ENCODE results near the gene TMEM106B.
"Not testable (repeated sequence)": the region's sequence is repeated elsewhere in the genome, so short reads cannot be mapped to it uniquely, and the experiment has no call there.

TMEM106B gene

GRCh38 chr7:12211054-12211710, at the start of gene TMEM106B:
Gene TMEM106B, plus strand, starts transcription at chr7:12211294. Its CDS starts 3,517 bp downstream, at chr7:12214811.
- peak; percentile 90 for DNase-seq (ENCODE audit: low read depth, low spot score)

GRCh38 chr7:12162415-12163113, 48.5 kb upstream of the TMEM106B start:
- DNase-seq (ENCODE audit: low read depth, low spot score), result no peak

DNA sequence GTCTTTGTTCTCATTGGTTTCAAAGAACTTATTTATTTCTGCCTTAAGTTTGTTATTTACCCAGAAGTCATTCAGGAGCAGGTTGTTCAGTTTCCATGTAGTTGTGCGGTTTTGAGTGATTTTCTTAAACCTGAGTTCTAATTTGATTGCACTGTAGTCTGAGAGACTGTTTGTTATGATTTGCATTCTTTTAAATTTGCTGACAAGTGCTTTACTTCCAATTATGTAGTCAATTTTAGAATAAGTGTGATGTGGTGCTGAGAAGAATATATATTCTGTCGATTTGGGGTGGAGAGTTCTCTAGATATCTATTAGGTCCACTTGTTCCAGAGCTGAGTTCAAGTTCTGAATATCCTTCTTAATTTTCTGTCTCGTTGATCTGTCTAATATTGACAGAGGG, 43.0 kb upstream of the TMEM106B start:
- DNase-seq (ENCODE audit: low read depth, low spot score), result not testable (repeated sequence)

- not testable (repeated sequence) for DNase-seq (ENCODE audit: low read depth, low spot score)
These were observed 40.9 kb upstream of the TMEM106B start for GRCh38 chr7:12169981-12170820.

DNA sequence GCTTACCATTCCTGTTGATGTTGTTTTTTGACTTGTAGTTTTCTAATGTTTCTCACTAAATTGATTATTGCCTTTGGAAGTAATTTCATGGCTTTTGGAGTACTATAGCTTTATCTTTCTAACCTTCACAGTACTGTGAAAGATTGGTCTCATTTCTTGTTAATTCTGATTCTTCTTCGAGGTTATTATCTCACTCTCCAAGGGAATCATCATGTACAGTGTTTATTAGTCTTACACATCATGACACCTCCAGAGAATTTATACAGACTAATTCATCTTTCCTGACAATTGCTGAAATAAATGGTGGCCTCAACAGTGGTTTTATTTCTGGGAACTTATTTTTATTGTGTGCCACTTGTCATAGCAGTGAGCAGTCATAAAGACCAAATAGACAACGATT, 37.4 kb upstream of the TMEM106B start:
- DNase-seq (ENCODE audit: low read depth, low spot score), result no peak

- DNase-seq (ENCODE audit: low read depth, low spot score), result no peak
These were observed 36.2 kb upstream of the TMEM106B start for GRCh38 chr7:12174931-12175330.

- no peak for DNase-seq (ENCODE audit: low read depth, low spot score)
These were observed 32.8 kb upstream of the TMEM106B start for GRCh38 chr7:12178317-12178716.

DNA sequence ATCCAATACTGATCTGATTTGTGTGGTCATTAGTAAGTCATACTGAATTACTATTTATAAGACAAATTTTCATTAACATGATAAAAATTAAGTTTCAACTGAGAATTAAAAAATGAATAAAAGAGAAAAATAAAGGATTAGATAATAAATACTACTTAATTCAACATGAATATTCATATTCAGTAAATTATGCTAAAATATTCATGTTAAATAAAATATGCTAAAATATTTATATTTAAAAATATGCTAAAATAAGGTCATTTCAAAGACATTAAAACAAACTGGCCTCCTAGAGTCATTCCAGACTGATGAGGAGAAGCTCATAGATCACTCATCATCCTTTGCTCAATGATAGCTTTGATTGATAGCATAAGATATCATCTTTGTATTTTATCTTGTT, 16.7 kb upstream of the TMEM106B start:
- no peak for DNase-seq (ENCODE audit: low read depth, low spot score)

DNA sequence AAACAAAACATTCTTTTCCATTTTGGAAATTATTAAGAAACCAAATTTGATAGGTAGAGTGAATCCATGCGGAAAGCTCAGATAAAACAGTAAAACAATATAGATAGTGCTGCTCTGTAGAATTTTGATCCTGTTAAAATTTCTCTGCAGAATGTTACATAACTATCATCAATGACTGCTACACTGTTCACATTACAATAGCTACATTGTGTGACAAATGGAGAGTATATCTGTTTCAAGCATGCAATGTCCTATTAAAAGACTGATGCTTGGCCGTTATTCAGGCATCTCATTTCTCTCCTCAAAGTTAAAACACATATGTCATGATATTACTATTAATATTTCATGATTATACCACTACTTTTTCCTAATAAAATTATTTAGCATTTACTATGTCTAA, 14.7 kb upstream of the TMEM106B start:
- no peak for DNase-seq (ENCODE audit: low read depth, low spot score)

DNA sequence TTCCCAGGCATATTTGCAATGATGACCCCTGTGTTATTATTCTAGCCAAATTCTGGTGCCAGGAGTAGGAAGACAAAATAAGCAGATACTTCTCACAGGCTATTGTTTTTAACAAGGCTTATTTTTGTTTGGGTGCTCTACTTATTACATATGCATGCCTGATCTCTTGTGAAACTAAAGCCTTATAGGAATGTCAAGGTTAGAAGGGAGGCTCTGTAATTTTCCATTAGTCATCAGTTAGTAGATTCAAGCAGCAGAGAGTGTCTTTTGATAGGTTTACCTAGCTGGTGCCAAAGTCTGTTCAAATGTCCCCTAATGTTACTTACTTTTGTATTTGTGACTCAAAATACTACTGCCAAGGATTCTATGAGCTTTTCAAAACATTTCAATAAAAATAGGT, 11.7 kb upstream of the TMEM106B start:
- DNase-seq (ENCODE audit: low read depth, low spot score), result no peak

DNA sequence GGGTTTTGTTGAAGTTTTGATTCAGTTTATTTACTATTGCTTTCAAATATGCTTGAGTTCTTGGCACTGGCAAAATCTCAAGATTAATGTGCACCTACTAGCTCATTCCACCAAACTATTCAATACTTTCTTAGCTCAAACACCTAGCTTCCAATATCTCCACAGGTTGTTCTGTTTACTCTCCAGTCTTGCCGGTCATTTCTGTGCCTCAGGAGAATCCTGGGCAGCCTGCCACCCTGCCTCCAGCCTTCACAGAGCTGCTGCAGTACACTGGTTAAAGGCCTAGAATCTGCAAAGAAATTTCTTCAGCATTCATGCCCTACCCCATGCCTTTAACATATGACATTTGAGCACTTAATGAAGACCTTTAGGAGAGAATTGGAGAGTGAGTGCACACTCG, 4.0 kb upstream of the TMEM106B start:
- DNase-seq (ENCODE audit: low read depth, low spot score), result no peak

DNA sequence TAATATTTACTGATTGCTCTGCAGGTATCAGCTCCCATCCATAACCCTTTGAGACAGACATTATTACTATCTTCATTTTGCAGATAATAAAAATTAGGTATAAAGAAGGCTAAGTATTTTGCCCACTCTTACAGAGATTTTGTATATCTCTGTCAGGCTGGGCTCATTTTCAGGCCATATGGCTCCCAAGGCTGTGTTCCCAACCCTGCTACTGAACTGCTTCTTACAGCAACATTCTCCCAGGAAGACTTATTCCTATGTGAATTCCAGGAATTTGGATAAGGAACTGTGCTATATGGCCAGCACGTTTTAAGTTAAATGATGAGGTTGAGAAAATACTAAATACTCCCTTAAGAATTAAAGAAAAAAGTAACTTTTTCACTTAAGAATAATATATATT, 1.9 kb upstream of the TMEM106B start:
- DNase-seq (ENCODE audit: low read depth, low spot score), result no peak

DNA sequence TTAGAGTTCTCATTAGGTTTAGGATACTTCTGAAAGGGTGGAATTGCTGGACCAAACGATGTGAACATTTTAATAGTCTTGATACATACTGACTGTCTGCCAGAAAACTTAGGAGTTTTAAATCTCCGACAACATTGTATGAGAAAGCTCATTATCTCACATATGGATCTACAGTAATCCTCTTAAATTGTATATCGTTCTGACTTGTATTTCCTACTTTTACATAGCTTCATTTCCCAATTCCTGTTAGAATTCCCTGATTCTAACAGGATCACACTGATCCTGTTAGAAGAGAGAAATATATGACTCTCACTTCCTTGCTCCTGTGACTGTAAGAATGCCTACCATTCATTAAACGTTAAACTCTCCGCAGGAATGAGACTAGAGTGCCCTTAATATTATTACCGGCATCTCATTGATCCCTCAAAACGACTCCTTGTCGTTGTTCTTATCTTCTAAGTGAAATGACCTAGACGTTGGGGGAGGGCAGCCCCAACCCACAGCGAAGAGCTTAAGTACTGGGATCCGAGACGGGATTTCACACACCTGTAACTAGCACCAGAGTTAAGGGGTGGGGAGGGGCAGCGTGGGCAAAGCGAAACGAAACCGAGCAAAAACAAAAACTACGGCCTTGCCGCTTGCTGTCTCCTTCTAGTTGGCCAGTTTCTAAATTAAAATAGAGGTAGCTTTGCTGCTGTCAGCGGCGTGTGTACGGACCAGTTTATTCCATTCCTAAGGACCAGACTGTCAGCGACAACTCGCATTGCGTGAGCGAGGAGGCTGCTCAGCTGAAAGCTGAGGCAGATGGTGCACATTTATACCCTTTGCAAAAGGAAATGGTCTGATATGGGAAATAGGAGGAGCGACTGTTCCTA, 678 bp upstream of the TMEM106B start:
- peak; percentile 1 for DNase-seq (ENCODE audit: low read depth, low spot score)

GRCh38 chr7:12211711-12212485, 804 bp downstream of the TMEM106B start:
- no peak for DNase-seq (ENCODE audit: low read depth, low spot score)

GRCh38 chr7:12217311-12217710, 6.2 kb downstream of the TMEM106B start:
- DNase-seq (ENCODE audit: low read depth, low spot score), result no peak

GRCh38 chr7:12220389-12221046, 9.4 kb downstream of the TMEM106B start:
- DNase-seq (ENCODE audit: low read depth, low spot score), result no peak

- no peak for DNase-seq (ENCODE audit: low read depth, low spot score)
These were observed 10.3 kb downstream of the TMEM106B start for GRCh38 chr7:12221414-12221813.

DNA sequence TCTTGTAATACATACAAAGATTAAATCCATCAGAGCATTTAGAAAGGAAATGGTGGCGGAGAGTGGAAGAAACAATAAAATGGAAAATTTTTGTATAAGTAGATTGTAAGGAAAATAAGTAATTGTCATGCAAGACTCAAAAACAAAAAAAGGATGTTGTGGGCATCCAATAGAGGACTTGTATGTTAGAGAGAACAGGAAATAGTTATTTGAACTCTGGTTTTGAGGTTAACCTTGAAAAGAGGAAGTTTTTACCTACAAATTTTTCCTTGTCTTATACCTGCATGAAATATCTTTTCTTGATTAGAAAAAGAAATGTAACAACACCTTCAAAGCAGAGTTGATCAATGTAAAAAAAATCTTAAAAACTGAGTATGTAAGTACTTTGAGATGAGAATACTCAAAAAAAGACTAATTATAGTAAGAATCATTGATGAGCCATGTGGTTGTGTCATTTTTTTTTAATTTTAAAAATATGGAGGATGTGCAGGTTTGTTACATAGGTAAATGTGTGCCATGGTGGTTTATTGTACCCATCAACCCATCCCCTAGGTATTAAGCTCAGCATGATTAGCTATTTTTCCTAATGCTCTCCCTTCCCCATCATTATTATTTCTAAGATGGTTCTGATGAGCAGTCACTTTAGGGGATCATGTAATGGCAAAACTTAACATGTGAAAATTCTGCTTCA, 11.9 kb downstream of the TMEM106B start:
- DNase-seq (ENCODE audit: low read depth, low spot score), result no peak

GRCh38 chr7:12225017-12225416, 13.9 kb downstream of the TMEM106B start:
- not testable (repeated sequence) for DNase-seq (ENCODE audit: low read depth, low spot score)

DNA sequence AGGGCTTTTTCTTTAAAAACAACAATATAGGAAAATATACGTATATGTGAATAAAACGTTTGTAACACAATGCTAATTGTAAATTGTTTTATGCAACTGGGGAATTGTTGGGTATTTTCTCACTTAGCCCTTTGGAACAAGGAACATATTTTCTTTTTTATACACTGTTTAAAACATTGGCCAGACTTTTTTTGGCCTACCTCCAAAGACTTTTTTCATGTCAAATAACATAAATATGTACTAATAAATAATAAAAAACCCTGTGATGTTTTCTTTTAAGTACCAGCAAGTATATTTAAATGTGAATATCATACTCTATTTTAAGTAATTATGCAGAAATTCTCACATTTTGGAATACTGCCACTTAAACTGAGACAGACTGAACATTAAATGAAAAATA, 15.7 kb downstream of the TMEM106B start:
- DNase-seq (ENCODE audit: low read depth, low spot score), result no peak
